Measurements from ENCODE around the gene TRAPPC6A. TPM values are rescaled to one million over a fixed set of nuclear protein-coding genes. Genes with fewer than 3 reads are reported as not detected.

The TRAPPC6A gene
- total and polyA plus RNA-seq, 2 of the 13 experiments (the other 11 are each of a cell fraction or from before 2014, with no cell fraction given), result 6.5 to 21.0 TPM

DNA sequence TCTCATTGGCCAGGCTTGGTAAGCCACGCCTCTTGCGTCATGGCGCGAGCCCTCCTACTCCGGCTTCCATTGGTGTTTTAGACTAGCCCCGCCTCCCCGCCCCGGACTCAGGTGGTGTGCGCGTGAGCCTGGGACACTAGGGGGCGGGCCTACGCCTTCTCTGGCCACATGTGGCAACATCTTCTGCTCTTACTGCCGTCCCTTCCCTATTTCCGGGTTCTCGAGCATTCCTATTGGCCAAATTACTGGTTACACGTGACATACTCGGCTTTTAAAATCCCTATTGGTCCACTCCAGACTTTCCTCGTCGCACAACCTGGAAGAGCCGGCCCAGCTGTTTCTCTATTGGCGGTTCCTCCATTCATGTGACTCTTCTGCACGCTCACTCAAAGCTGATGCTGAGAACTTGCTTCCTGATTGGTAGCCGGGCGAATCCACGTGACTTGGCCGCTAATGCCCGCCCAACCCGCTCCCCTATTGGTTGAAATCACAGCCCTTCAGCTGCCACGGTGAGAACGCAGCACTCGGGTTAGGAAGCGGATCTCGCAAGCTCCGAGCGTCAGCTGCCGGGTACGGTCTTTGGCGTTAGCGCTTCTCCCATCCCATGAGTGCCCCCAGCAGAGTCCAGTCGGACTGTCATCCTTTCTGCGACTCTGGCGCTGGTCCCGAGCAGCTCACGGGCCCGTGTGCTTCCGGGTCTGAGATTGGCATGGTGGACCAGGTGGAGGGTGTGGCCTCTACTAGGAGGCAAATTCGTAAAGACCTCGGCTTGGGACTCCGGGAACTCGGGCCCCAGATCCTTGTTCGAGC lies 430 bp upstream of the TRAPPC6A start, which contains the start of gene BLOC1S3 (continued):
- TF ChIP-seq ZC3H13 (CRISPR knock-in tag; IDR thresholded peaks at IDR 0.05) (0 out of 2 replicates have a peak, but pooled peaks have one; percentile 18), SNRNP70 (IDR thresholded peaks at IDR 0.05; ENCODE audit: low read depth, low read length) (no peak), HMGXB3 (CRISPR knock-in tag; IDR thresholded peaks at IDR 0.05; ENCODE audit: borderline replicate concordance) (peak; percentile 57; the same call in 1 of the 2 replicates), ZKSCAN1 (IDR thresholded peaks at IDR 0.05; ENCODE audit: low read length) (no peak), PCBP2 (optimal IDR thresholded peaks at IDR 0.05; ENCODE audit: low read depth, low read length, poor library complexity, severe bottlenecking) (no peak), ZBTB7B (CRISPR knock-in tag; IDR thresholded peaks at IDR 0.05) (peak; percentile 6; the same call in 1 of the 2 replicates), ZNF367 (CRISPR knock-in tag; IDR thresholded peaks at IDR 0.05; ENCODE audit: borderline replicate concordance) (no peak), CEBPZ (IDR thresholded peaks at IDR 0.05; ENCODE audit: low read length) (no peak; the same call in 1 of the 2 replicates), FOXO1 (CRISPR knock-in tag; IDR thresholded peaks at IDR 0.05) (no peak), ZNF749 (CRISPR knock-in tag; IDR thresholded peaks at IDR 0.05; ENCODE audit: borderline replicate concordance) (no peak), ZNF562 (CRISPR knock-in tag; IDR thresholded peaks at IDR 0.05; ENCODE audit: borderline replicate concordance) (no peak), ZNF510 (CRISPR knock-in tag; IDR thresholded peaks at IDR 0.05; ENCODE audit: low read depth) (0 out of 2 replicates have a peak, but pooled peaks have one; percentile 57), HMG20A (CRISPR knock-in tag; IDR thresholded peaks at IDR 0.05; ENCODE audit: borderline replicate concordance) (no peak), ZNF326 (CRISPR knock-in tag; IDR thresholded peaks at IDR 0.05; ENCODE audit: borderline replicate concordance) (no peak), ZNF446 (CRISPR knock-in tag; IDR thresholded peaks at IDR 0.05) (no peak), ZNF678 (CRISPR knock-in tag; IDR thresholded peaks at IDR 0.05) (0 out of 2 replicates have a peak, but pooled peaks have one; percentile 40), ZNF331 (CRISPR knock-in tag; IDR thresholded peaks at IDR 0.05) (0 out of 2 replicates have a peak, but pooled peaks have one; percentile 10), ZFAT (CRISPR knock-in tag; conservative IDR thresholded peaks at IDR 0.05) (no peak)
- TF ChIP-seq, protein P1, sequence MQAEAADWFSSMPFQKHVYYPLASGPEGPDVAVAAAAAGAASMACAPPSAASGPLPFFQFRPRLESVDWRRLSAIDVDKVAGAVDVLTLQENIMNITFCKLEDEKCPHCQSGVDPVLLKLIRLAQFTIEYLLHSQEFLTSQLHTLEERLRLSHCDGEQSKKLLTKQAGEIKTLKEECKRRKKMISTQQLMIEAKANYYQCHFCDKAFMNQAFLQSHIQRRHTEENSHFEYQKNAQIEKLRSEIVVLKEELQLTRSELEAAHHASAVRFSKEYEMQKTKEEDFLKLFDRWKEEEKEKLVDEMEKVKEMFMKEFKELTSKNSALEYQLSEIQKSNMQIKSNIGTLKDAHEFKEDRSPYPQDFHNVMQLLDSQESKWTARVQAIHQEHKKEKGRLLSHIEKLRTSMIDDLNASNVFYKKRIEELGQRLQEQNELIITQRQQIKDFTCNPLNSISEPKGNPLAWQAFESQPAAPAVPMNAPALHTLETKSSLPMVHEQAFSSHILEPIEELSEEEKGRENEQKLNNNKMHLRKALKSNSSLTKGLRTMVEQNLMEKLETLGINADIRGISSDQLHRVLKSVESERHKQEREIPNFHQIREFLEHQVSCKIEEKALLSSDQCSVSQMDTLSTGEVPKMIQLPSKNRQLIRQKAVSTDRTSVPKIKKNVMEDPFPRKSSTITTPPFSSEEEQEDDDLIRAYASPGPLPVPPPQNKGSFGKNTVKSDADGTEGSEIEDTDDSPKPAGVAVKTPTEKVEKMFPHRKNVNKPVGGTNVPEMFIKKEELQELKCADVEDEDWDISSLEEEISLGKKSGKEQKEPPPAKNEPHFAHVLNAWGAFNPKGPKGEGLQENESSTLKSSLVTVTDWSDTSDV (CRISPR knock-in tag; IDR thresholded peaks at IDR 0.05), result no peak

Measured in HepG2 (cell line).